PC-3 (cell line): ENCODE measurements around the gene PSAP. TPM values are rescaled to one million over a fixed set of nuclear protein-coding genes. Genes with fewer than 3 reads are reported as not detected.

ENCODE experiments used
- ATAC-seq: fragments of 200-7000 bp; cut with Tn5 transposase; 2 replicates; pipeline ENCODE4 v1.9.1; 2020; ENCODE audit warnings: mild to moderate bottlenecking, moderate library complexity
- BruUV-seq: library from RNA; stranded (reverse); fragments of 400-500 nt; replicated peaks from 2 replicates; lab custom pipeline; 2021; lab: Mats Ljungman, UMichigan
- CTCF ChIA-PET: fragments of 300-600 bp; sonication (Branson Sonifier 250); formaldehyde crosslinking; loops from one replicate; lab custom pipeline; 2022; ENCODE audit warnings: antibody characterized with exemption; lab: Charles Lee
- POLR2A ChIA-PET: fragments of 300-600 bp; sonication (Branson Sonifier 250); formaldehyde crosslinking; loops from one replicate; lab custom pipeline; 2022; ENCODE audit warnings: antibody characterized with exemption; ENCODE audit not compliant: unreplicated experiment; lab: Charles Lee
- DNase-seq: peaks from one replicate; pipeline ENCODE4 v3.0.0-alpha.2; 2015
- H2AFZ ChIP-seq: fragments of 300-600 bp; sonication (generic); 2 replicates; pipeline ENCODE4 v1.6.0; 2016; ENCODE audit warnings: antibody characterized with exemption, low read length
- H3F3A ChIP-seq: fragments of 300-600 bp; sonication (generic); one replicate; pipeline ENCODE4 v1.6.0; 2017; ENCODE audit warnings: antibody characterized with exemption, low read length, control low read depth, mild to moderate bottlenecking; ENCODE audit not compliant: unreplicated experiment
- H3K27ac ChIP-seq: fragments of 300-600 bp; sonication (generic); 2 replicates; pipeline ENCODE4 v1.5.1; 2016; ENCODE audit warnings: mild to moderate bottlenecking, low read length
- H3K27me3 ChIP-seq: fragments of 300-600 bp; sonication (generic); 2 replicates; pipeline ENCODE4 v1.6.1; 2016; ENCODE audit warnings: low read length, mixed read lengths
- H3K36me3 ChIP-seq: fragments of 300-600 bp; sonication (generic); 2 replicates; pipeline ENCODE4 v1.6.1; 2016; ENCODE audit warnings: low read depth, mixed run types, low read length, mixed read lengths
- H3K4me1 ChIP-seq: fragments of 300-600 bp; sonication (generic); 2 replicates; pipeline ENCODE4 v1.5.1; 2016; ENCODE audit warnings: low read length; ENCODE audit not compliant: insufficient read depth
- H3K4me2 ChIP-seq: fragments of 300-600 bp; sonication (generic); 2 replicates; pipeline ENCODE4 v1.6.0; 2016; ENCODE audit warnings: low read length
- H3K4me3 ChIP-seq: fragments of 300-600 bp; sonication (generic); 2 replicates; pipeline ENCODE4 v1.5.1; 2016; ENCODE audit warnings: mild to moderate bottlenecking, low read length, mixed read lengths
- H3K79me2 ChIP-seq: fragments of 300-600 bp; sonication (generic); 2 replicates; pipeline ENCODE4 v1.6.1; 2017; ENCODE audit warnings: low read length, mixed read lengths
- H3K9ac ChIP-seq: fragments of 300-600 bp; sonication (generic); 2 replicates; pipeline ENCODE4 v1.6.0; 2016; ENCODE audit warnings: mild to moderate bottlenecking, low read length
- H3K9me2 ChIP-seq: fragments of 300-600 bp; sonication (generic); replicated peaks from 2 replicates; pipeline ENCODE4 v1.6.1; 2016; ENCODE audit warnings: mixed run types, low read length, mixed read lengths
- H3K9me3 ChIP-seq: fragments of 300-600 bp; sonication (generic); 2 replicates; pipeline ENCODE4 v1.6.1; 2016; ENCODE audit warnings: low read length, mixed read lengths
- H4K20me1 ChIP-seq: fragments of 300-600 bp; sonication (generic); 2 replicates; pipeline ENCODE4 v1.6.1; 2016; ENCODE audit warnings: low read length, mixed read lengths
- EZH2 ChIP-seq: fragments of 300-600 bp; sonication (generic); IDR thresholded peaks from one replicate; pipeline ENCODE4 v1.6.1; 2017; ENCODE audit warnings: antibody characterized with exemption, mild to moderate bottlenecking, low read length; ENCODE audit not compliant: unreplicated experiment
- EZH2phosphoT487 ChIP-seq: fragments of 300-600 bp; sonication (generic); IDR thresholded peaks from 2 replicates; pipeline ENCODE4 v1.6.1; 2018; ENCODE audit warnings: mild to moderate bottlenecking, antibody characterized with exemption, low read length, borderline replicate concordance
- intact Hi-C: fragments of 100-400 bp; cut with micrococcal nuclease; formaldehyde crosslinking; loops from 2 replicates; pipeline ENCODE4 v1.9.0; 2023
- total RNA-seq: library from RNA; depleted of rRNA; stranded (reverse); fragments of >200 nt; gene quantifications from 2 replicates; pipeline ENCODE4 v1.2.3, GENCODE V29; 2014
- TF ChIP-seq, protein P1 (sequence below): fragments of 300-600 bp; sonication (generic); conservative IDR thresholded peaks from 2 replicates; pipeline ENCODE4 v1.5.1; 2017; ENCODE audit warnings: antibody characterized with exemption, low read depth, mild to moderate bottlenecking, low read length

PSAP gene
- total RNA-seq, 1 experiment from 2014 or later, result 334 TPM

DNA sequence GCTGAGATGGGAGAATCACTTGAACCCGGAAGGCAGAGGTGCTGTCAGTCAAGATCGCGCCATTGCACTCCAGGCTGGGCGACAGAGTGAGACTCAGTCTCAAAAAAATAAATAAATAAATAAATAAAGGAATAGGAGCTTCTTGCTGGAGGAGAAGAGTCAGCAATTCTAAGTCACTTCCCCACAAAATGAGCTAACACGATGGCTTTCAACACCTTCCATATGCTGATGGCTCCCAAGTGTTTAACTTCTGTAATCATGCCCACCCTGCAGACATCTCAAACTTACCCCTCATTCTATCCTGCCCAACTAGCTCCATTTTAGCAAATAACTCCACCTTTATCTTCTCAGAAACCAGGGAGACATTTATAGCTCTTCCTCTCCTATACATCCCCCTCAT is 21.2 kb downstream of the PSAP start:
- Histone ChIP-seq H3K27me3 (no peaks in the 10 kb centered on the region), H3K36me3 (peaks cover 49% of the 10 kb centered on the region), H4K20me1 (peaks cover 4% of the 10 kb centered on the region; the same call in 1 of the 2 replicates), H3K27ac (no peak overlapping the region), H3K4me2 (no peak overlapping the region), H2AFZ (no peak overlapping the region), H3K9ac (no peak overlapping the region), H3K4me1 (peaks cover 13% of the 10 kb centered on the region), H3K79me2 (peaks cover 32% of the 10 kb centered on the region), H3K9me2 (no peaks in the 10 kb centered on the region), H3K4me3 (no peak overlapping the region), H3K9me3 (no peaks in the 10 kb centered on the region), H3F3A (no peaks in the 10 kb centered on the region)
- DNase-seq (no peak), ATAC-seq (no peak)
- ChIA-PET POLR2A (no interaction called here), CTCF (no interaction called here)
- intact Hi-C loops, result loop anchor here (5.0 kb wide), 1 partner anchor 67 kb away; no protein-coding TSS in a partner anchor
- TF ChIP-seq, protein P1, sequence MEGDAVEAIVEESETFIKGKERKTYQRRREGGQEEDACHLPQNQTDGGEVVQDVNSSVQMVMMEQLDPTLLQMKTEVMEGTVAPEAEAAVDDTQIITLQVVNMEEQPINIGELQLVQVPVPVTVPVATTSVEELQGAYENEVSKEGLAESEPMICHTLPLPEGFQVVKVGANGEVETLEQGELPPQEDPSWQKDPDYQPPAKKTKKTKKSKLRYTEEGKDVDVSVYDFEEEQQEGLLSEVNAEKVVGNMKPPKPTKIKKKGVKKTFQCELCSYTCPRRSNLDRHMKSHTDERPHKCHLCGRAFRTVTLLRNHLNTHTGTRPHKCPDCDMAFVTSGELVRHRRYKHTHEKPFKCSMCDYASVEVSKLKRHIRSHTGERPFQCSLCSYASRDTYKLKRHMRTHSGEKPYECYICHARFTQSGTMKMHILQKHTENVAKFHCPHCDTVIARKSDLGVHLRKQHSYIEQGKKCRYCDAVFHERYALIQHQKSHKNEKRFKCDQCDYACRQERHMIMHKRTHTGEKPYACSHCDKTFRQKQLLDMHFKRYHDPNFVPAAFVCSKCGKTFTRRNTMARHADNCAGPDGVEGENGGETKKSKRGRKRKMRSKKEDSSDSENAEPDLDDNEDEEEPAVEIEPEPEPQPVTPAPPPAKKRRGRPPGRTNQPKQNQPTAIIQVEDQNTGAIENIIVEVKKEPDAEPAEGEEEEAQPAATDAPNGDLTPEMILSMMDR, result no peak
- TF ChIP-seq EZH2phosphoT487, result no peak
- TF ChIP-seq EZH2, result no peak
- BruUV-seq, result no TSS peak

DNA sequence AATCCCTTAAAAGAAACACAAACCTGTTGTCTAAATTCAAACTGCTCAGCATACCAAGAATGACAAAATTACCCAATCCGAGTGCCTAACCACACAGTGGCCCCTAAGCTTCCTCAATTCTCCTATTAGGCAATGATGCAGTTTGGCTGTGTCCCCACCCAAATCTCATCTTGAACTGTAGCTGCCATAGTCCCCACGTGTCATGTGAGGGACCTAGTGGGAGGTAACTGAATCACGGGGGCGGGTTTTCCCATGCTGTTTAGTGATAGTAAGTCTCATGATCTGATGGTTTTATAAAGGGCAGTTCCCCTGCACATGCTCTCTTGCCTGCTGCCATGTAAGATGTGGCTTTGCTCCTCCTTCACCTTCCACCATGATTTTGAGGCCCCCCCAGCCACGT is 21.9 kb downstream of the PSAP start:
- ChIA-PET POLR2A (no interaction called here), CTCF (no interaction called here)
- peaks cover 4% of the 10 kb centered on the region; the same call in 1 of the 2 replicates for H4K20me1 ChIP-seq
- H3K79me2 ChIP-seq, result peaks cover 25% of the 10 kb centered on the region
- no peak overlapping the region for H2AFZ ChIP-seq
- H3K4me3 ChIP-seq, result no peak overlapping the region
- no peaks in the 10 kb centered on the region for H3K27me3 ChIP-seq
- no peak for DNase-seq
- H3K4me2 ChIP-seq, result no peak overlapping the region
- H3K9me3 ChIP-seq, result no peaks in the 10 kb centered on the region
- no peak overlapping the region for H3K27ac ChIP-seq
- no TSS peak for BruUV-seq
- no peaks in the 10 kb centered on the region for H3K9me2 ChIP-seq
- no peaks in the 10 kb centered on the region for H3F3A ChIP-seq
- no peak overlapping the region for H3K9ac ChIP-seq
- peaks cover 49% of the 10 kb centered on the region for H3K36me3 ChIP-seq
- peaks cover 13% of the 10 kb centered on the region for H3K4me1 ChIP-seq
- TF ChIP-seq, protein P1, result no peak
- TF ChIP-seq EZH2, result no peak
- no peak for TF ChIP-seq EZH2phosphoT487
- ATAC-seq, result no peak
- intact Hi-C loops, result no loop called here

DNA sequence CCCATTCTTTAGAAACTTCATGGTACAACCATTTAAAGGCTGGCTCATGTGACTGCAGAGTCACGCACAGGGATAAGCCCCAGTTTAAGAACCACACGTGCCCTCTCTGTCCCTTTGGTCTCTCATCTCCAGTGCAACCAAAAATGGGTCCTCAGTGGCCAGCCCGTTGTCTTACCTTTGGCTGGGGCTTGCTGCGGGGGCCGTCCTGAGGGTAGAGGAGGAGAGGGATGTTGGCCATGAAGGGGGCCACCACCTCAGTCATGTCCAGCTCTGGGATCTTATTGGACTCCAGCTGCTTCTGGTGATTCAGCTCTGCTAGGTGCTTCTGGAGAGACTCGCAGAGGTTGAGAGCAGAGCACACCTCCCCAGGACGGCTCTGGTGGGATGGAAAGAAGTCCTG is 22.3 kb downstream of the PSAP start:
- CTCF ChIA-PET, result no interaction called here
- H3K36me3 ChIP-seq, result peaks cover 48% of the 10 kb centered on the region

More for the DNA sequence above, 22.3 kb downstream of the PSAP start:
- no peaks in the 10 kb centered on the region for H3F3A ChIP-seq
- H3K4me2 ChIP-seq, result no peak overlapping the region
- no peak for ATAC-seq
- TF ChIP-seq EZH2phosphoT487 (no peak), EZH2 (no peak)
- TF ChIP-seq, protein P1, result no peak
- DNase-seq, result no peak
- intact Hi-C loops, result no loop called here
- no peak overlapping the region for H3K27ac ChIP-seq
- peaks cover 20% of the 10 kb centered on the region for H3K79me2 ChIP-seq
- no peak overlapping the region for H3K4me3 ChIP-seq
- POLR2A ChIA-PET, result no interaction called here
- H3K9me2 ChIP-seq, result no peaks in the 10 kb centered on the region
- peaks cover 13% of the 10 kb centered on the region for H3K4me1 ChIP-seq
- BruUV-seq, result no TSS peak
- no peak overlapping the region for H3K9ac ChIP-seq
- H2AFZ ChIP-seq, result no peak overlapping the region
- H3K27me3 ChIP-seq, result no peaks in the 10 kb centered on the region
- H3K9me3 ChIP-seq, result no peaks in the 10 kb centered on the region
- peaks cover 4% of the 10 kb centered on the region; the same call in 1 of the 2 replicates for H4K20me1 ChIP-seq
